SKM-1 (cell line): ENCODE data around the gene CADM1.

ENCODE experiments used
- DNase-seq: peaks from one replicate; lab custom pipeline; 2025; ENCODE audit not compliant: unreplicated experiment; lab: John Stamatoyannopoulos, UW

CADM1 gene

GRCh38 chr11:115452241-115452640, 52.0 kb downstream of the CADM1 start:
- DNase-seq: no peak

GRCh38 chr11:115450519-115450918, 53.7 kb downstream of the CADM1 start:
- DNase-seq: no peak

GRCh38 chr11:115447273-115447864, 56.8 kb downstream of the CADM1 start:
- no peak for DNase-seq

GRCh38 chr11:115446214-115446613, 58.0 kb downstream of the CADM1 start:
- DNase-seq: no peak

- no peak for DNase-seq
Measured at GRCh38 chr11:115444542-115444941, 59.7 kb downstream of the CADM1 start.

- DNase-seq: no peak
Measured at GRCh38 chr11:115439969-115440540, 64.2 kb downstream of the CADM1 start.

GRCh38 chr11:115439385-115439784, 64.8 kb downstream of the CADM1 start:
- DNase-seq: no peak

- DNase-seq: no peak
Measured at GRCh38 chr11:115437902-115438575, 66.2 kb downstream of the CADM1 start.

- no peak for DNase-seq
Measured at GRCh38 chr11:115430345-115430744, 73.9 kb downstream of the CADM1 start.

- DNase-seq: no peak
Measured at GRCh38 chr11:115428306-115428705, 75.9 kb downstream of the CADM1 start.

- DNase-seq: no peak
Measured at GRCh38 chr11:115425816-115426215, 78.4 kb downstream of the CADM1 start.

GRCh38 chr11:115425250-115425649, 79.0 kb downstream of the CADM1 start:
- no peak for DNase-seq

- no peak for DNase-seq
Measured at GRCh38 chr11:115423728-115424459, 80.3 kb downstream of the CADM1 start.

- DNase-seq: no peak
Measured at GRCh38 chr11:115421992-115422689, 82.1 kb downstream of the CADM1 start.

GRCh38 chr11:115421352-115421991, 82.7 kb downstream of the CADM1 start:
- DNase-seq: no peak

GRCh38 chr11:115420505-115420904, 83.7 kb downstream of the CADM1 start:
- DNase-seq: no peak

- no peak for DNase-seq
Measured at GRCh38 chr11:115418626-115419025, 85.6 kb downstream of the CADM1 start.

GRCh38 chr11:115418081-115418480, 86.1 kb downstream of the CADM1 start:
- no peak for DNase-seq

- DNase-seq: no peak
Measured at GRCh38 chr11:115411120-115411519, 93.1 kb downstream of the CADM1 start.

GRCh38 chr11:115409691-115410220, 94.5 kb downstream of the CADM1 start:
- DNase-seq: no peak
